Suprapubic skin (tissue), 4 donors: Measurements from ENCODE around the gene JAZF1. TPM values are rescaled to one million over a fixed set of nuclear protein-coding genes. Genes with fewer than 3 reads are reported as not detected.

Source experiments
- DNase-seq, 2 donors: peaks; one replicate each; pipeline ENCODE4 v3.0.0-alpha.2; 2019; ENCODE audit warnings: low spot score in 2 of 2
- H3K27ac ChIP-seq: fragments of 200-600 bp; sonication (generic); one replicate; pipeline ENCODE4 v1.5.1; 2019
- H3K27me3 ChIP-seq: fragments of 200-600 bp; sonication (generic); one replicate; pipeline ENCODE4 v1.5.1; 2019
- H3K36me3 ChIP-seq: fragments of 200-600 bp; sonication (generic); one replicate; pipeline ENCODE4 v1.5.1; 2019
- H3K4me1 ChIP-seq: fragments of 200-600 bp; sonication (generic); one replicate; pipeline ENCODE4 v1.5.1; 2019
- H3K4me3 ChIP-seq: fragments of 200-600 bp; sonication (generic); one replicate; pipeline ENCODE4 v1.5.1; 2019; ENCODE audit warnings: mild to moderate bottlenecking
- H3K9me3 ChIP-seq: fragments of 200-600 bp; sonication (generic); one replicate; pipeline ENCODE4 v1.5.1; 2019
- CTCF ChIP-seq, 2 donors: fragments of 200-600 bp in 1 of 2; fragments of 450-650 bp in 1 of 2; sonication (generic) in 1 of 2; IDR thresholded peaks; one replicate each; pipeline ENCODE4 v1.5.1; 2016 to 2019; ENCODE audit warnings: antibody characterized with exemption in 2 of 2, mild to moderate bottlenecking in 1 of 2, moderate library complexity in 1 of 2
- EP300 ChIP-seq: sonication (generic); formaldehyde crosslinking; IDR thresholded peaks from one replicate; pipeline ENCODE4 v1.6.1; 2017; ENCODE audit warnings: antibody characterized with exemption
- POLR2A ChIP-seq, 2 donors: fragments of 450-650 bp; IDR thresholded peaks; one replicate each; pipeline ENCODE4 v1.6.1; 2017; ENCODE audit warnings: antibody characterized with exemption in 2 of 2, mild to moderate bottlenecking in 2 of 2, moderate library complexity in 2 of 2
- POLR2AphosphoS5 ChIP-seq, 3 donors: sonication (generic); formaldehyde crosslinking; IDR thresholded peaks; one replicate each; pipeline ENCODE4 v1.6.1; 2017; ENCODE audit warnings: antibody characterized with exemption in 3 of 3
- WGBS: methylation state at CpG from one replicate; pipeline ENCODE4 v1.1.5; 2018; 5-methylcytosine and 5-hydroxymethylcytosine counted together
- total RNA-seq, 4 donors: library from RNA; depleted of rRNA; stranded (reverse); fragments of >200 nt; gene quantifications; one replicate each; pipeline ENCODE4 v1.1.0, GENCODE V29; 2016

JAZF1 gene
- total RNA-seq, 4 donors from 2014 or later = 5.0 to 8.4 (median 7.4) TPM

GRCh38 chr7:27920281-27920946 lies 260.2 kb downstream of the JAZF1 start:
- no peak for DNase-seq
- no peak overlapping the region for H3K27ac ChIP-seq
- no peaks in the 10 kb centered on the region for H3K27me3 ChIP-seq
- H3K4me3 ChIP-seq = no peak overlapping the region
- no peaks in the 10 kb centered on the region for H3K9me3 ChIP-seq
- H3K36me3 ChIP-seq = no peaks in the 10 kb centered on the region
- H3K4me1 ChIP-seq = peaks cover 5% of the 10 kb centered on the region
- 75% methylated on average over 8 of the region's 8 CpGs for WGBS
- TF ChIP-seq POLR2A (IDR thresholded peaks at IDR 0.05) (no peak), POLR2AphosphoS5 (IDR thresholded peaks at IDR 0.05) (no peak), EP300 (no peak)

DNA sequence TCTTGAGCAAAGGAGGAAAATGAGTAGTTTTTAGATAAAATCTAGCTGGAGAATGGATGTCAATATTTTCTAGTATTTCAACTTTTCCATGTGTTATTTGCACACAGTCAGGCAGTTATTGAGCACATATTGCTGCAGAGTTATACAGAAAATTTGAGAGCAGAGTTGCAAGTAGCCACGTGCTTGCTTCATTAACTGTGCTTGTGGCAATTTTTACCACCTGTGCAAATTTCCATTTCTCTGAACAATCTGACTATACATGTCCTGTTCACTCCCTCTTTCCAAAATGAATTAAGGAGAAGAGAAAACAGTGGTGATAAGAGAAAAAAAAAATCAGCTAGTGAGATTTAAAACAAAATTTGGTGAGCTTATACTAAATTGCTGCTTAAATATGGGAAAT lies 262.1 kb downstream of the JAZF1 start:
- Histone ChIP-seq H3K4me3 (no peak overlapping the region), H3K4me1 (peaks cover 5% of the 10 kb centered on the region), H3K36me3 (no peaks in the 10 kb centered on the region), H3K27ac (no peak overlapping the region), H3K9me3 (no peaks in the 10 kb centered on the region), H3K27me3 (no peaks in the 10 kb centered on the region)
- DNase-seq = no peak
- no peak for TF ChIP-seq CTCF (IDR thresholded peaks at IDR 0.05)
- no peak for TF ChIP-seq POLR2AphosphoS5 (IDR thresholded peaks at IDR 0.05)
- no peak for TF ChIP-seq EP300
- TF ChIP-seq POLR2A (IDR thresholded peaks at IDR 0.05) = no peak
- 78% methylated on average over 1 of the region's 1 CpG for WGBS

GRCh38 chr7:27917774-27918314 lies 262.8 kb downstream of the JAZF1 start:
- WGBS = 76% methylated on average over 5 of the region's 5 CpGs
- DNase-seq = no peak
- Histone ChIP-seq H3K36me3 (no peaks in the 10 kb centered on the region), H3K4me1 (peaks cover 5% of the 10 kb centered on the region), H3K4me3 (no peak overlapping the region), H3K27ac (no peak overlapping the region), H3K27me3 (no peaks in the 10 kb centered on the region), H3K9me3 (no peaks in the 10 kb centered on the region)
- TF ChIP-seq EP300 (no peak), POLR2A (IDR thresholded peaks at IDR 0.05) (no peak), CTCF (IDR thresholded peaks at IDR 0.05) (no peak), POLR2AphosphoS5 (IDR thresholded peaks at IDR 0.05) (no peak)

DNA sequence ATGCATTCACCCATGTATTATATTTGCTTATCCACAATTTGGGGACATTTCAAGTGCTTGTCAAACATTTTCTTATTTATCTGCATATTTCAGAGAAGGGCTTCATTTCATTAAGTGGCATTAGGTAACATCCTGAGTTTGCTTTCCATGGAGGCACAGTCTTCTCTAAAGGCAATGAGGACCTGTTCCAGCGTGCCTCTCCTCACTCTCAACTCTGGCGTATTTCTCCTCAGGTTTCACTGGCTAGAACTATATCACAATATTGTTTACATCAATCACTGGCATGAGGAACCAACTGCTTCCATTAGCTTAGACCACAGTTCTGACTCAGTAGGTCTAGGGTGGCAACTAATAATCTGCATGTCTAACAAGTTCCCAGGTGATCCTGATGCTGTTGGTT lies 263.5 kb downstream of the JAZF1 start:
- Histone ChIP-seq H3K36me3 (no peaks in the 10 kb centered on the region), H3K27me3 (no peaks in the 10 kb centered on the region), H3K4me1 (peaks cover 5% of the 10 kb centered on the region), H3K27ac (no peak overlapping the region), H3K4me3 (no peak overlapping the region), H3K9me3 (no peaks in the 10 kb centered on the region)
- WGBS = 76% methylated on average over 2 of the region's 2 CpGs
- no peak for TF ChIP-seq CTCF (IDR thresholded peaks at IDR 0.05)
- TF ChIP-seq POLR2A (IDR thresholded peaks at IDR 0.05) = no peak
- no peak for TF ChIP-seq EP300
- TF ChIP-seq POLR2AphosphoS5 (IDR thresholded peaks at IDR 0.05) = no peak
- no peak for DNase-seq

DNA sequence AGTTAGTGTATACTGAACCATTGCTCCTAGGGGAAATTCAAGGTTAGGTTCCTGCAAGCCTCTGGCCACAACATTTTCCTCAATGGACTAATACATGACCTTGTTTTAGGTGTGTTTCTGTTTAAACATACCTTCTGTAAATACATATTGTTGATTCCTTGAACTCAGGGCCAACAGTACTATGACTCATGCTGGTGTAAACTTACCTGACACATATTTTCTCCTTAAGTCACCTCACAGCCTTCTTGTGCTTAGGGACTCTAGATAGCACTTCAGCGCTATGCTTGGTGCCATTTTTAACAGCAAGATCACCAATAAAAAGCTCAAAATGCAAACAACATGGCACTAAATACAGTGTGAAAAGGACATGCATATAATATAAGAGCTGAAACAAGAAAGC lies 264.2 kb downstream of the JAZF1 start:
- H3K27ac ChIP-seq = no peak overlapping the region
- H3K9me3 ChIP-seq = no peaks in the 10 kb centered on the region
- H3K4me3 ChIP-seq = no peak overlapping the region
- no peaks in the 10 kb centered on the region for H3K36me3 ChIP-seq
- peaks cover 5% of the 10 kb centered on the region for H3K4me1 ChIP-seq
- no peak for DNase-seq
- no peak for TF ChIP-seq POLR2AphosphoS5 (IDR thresholded peaks at IDR 0.05)
- 100% methylated on average over 1 of the region's 1 CpG for WGBS
- no peaks in the 10 kb centered on the region for H3K27me3 ChIP-seq

DNA sequence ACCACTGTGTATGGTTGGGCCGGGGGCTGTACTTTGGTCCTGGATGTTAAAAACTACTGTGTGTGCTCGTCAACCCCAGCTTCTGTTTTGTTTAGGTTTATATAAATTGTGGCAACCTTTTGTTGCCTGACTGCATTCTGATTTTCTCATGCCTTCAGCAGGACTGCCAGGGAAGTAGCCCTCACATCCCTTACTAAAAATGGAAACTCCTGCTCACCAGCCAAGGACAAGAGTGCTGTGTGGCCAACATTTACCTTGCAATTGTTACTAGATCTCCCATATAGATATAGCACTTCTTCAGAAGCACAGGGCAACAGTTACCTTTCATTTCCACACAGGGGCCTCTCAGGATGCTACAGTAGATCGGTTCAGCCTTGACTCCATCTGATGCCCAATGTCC lies 266.2 kb downstream of the JAZF1 start:
- no peak overlapping the region for H3K27ac ChIP-seq
- no peak for TF ChIP-seq POLR2A (IDR thresholded peaks at IDR 0.05)
- no peak for TF ChIP-seq POLR2AphosphoS5 (IDR thresholded peaks at IDR 0.05)
- TF ChIP-seq CTCF (IDR thresholded peaks at IDR 0.05) = no peak
- no peak for TF ChIP-seq EP300
- DNase-seq = no peak
- no peaks in the 10 kb centered on the region for H3K9me3 ChIP-seq
- no peaks in the 10 kb centered on the region for H3K4me1 ChIP-seq
- H3K4me3 ChIP-seq = no peak overlapping the region
- WGBS = 100% methylated on average over 3 of the region's 3 CpGs
- no peaks in the 10 kb centered on the region for H3K27me3 ChIP-seq
- H3K36me3 ChIP-seq = no peaks in the 10 kb centered on the region
